Esophagus muscularis mucosa (tissue), 3 donors: ENCODE measurements around the gene CLEC4M.

Source experiments
- POLR2A ChIP-seq: fragments of 450-650 bp; IDR thresholded peaks from one replicate; pipeline ENCODE4 v1.6.1; 2017; ENCODE audit warnings: antibody characterized with exemption, moderate library complexity, mild to moderate bottlenecking, low read depth
- POLR2AphosphoS5 ChIP-seq, 2 donors: sonication (generic); formaldehyde crosslinking; IDR thresholded peaks; one replicate each; pipeline ENCODE4 v1.6.1; 2017; ENCODE audit warnings: antibody characterized with exemption in 2 of 2
- TF ChIP-seq, protein P1 (sequence below), 3 experiments: fragments of 200-600 bp in 2 of 3; fragments of 450-650 bp in 1 of 3; sonication (generic) in 2 of 3; IDR thresholded peaks; one replicate each; pipeline ENCODE4 v1.5.1; 2017 to 2019; ENCODE audit warnings: antibody characterized with exemption in 3 of 3, mild to moderate bottlenecking in 2 of 3, moderate library complexity in 1 of 3

DNA sequence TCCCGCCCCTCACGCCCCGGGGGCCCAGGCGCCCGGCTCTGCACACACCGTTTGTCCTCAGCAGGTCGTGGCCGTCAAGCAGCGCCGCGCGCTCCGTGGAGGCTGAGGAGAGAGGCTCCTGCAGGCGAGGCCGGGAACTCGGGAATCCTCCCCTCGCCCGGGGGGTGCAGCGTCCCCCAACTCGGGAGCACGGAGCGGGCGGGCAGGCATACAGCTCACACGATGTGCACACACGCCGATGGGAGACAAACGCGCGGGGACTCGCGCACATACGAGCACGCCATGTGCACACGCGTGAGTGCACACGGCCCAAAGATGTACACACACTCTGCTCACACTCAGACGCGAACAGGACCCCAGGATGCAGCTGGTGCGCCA, 31.8 kb upstream of the CLEC4M start:
- TF ChIP-seq, protein P1, sequence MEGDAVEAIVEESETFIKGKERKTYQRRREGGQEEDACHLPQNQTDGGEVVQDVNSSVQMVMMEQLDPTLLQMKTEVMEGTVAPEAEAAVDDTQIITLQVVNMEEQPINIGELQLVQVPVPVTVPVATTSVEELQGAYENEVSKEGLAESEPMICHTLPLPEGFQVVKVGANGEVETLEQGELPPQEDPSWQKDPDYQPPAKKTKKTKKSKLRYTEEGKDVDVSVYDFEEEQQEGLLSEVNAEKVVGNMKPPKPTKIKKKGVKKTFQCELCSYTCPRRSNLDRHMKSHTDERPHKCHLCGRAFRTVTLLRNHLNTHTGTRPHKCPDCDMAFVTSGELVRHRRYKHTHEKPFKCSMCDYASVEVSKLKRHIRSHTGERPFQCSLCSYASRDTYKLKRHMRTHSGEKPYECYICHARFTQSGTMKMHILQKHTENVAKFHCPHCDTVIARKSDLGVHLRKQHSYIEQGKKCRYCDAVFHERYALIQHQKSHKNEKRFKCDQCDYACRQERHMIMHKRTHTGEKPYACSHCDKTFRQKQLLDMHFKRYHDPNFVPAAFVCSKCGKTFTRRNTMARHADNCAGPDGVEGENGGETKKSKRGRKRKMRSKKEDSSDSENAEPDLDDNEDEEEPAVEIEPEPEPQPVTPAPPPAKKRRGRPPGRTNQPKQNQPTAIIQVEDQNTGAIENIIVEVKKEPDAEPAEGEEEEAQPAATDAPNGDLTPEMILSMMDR (IDR thresholded peaks at IDR 0.05) = no peak
- TF ChIP-seq POLR2AphosphoS5 (IDR thresholded peaks at IDR 0.05) (no peak), POLR2A (no peak)
